Prostate gland (tissue), 2 donors: Measurements from ENCODE around the gene SLCO3A1.

Experiments
- CTCF ChIP-seq, 4 experiments: fragments of 200-600 bp in 2 of 4; fragments of 450-650 bp in 2 of 4; sonication (generic) in 2 of 4; IDR thresholded peaks; 1 replicate in 3 of 4; 2 replicates in 1 of 4; pipeline ENCODE4 v1.5.1; 2016 to 2019; ENCODE audit warnings: antibody characterized with exemption in 4 of 4, mild to moderate bottlenecking in 2 of 4, moderate library complexity in 2 of 4
- POLR2A ChIP-seq: fragments of 450-650 bp; IDR thresholded peaks from one replicate; pipeline ENCODE4 v1.6.1; 2016; ENCODE audit warnings: antibody characterized with exemption, mild to moderate bottlenecking
- POLR2AphosphoS5 ChIP-seq: sonication (generic); formaldehyde crosslinking; IDR thresholded peaks from one replicate; pipeline ENCODE4 v1.6.1; 2017; ENCODE audit warnings: antibody characterized with exemption

GRCh38 chr15:91853511-91853947 is at the start of gene SLCO3A1:
- TF ChIP-seq CTCF (IDR thresholded peaks at IDR 0.05) (peak in 1 of 4 experiments; percentile 2), POLR2AphosphoS5 (no peak), POLR2A (no peak)
